LNCaP clone FGC (cell line): ENCODE measurements around the gene LHFPL6.

Experiments
- DNase-seq: peaks from one replicate; pipeline ENCODE4 v3.0.0-alpha.2; 2011; ENCODE audit warnings: low read depth
- H3K4me3 ChIP-seq: 2 replicates; pipeline ENCODE4 v1.5.1; 2011; ENCODE audit warnings: mild to moderate bottlenecking, low read depth, low read length, control low read depth
- TF ChIP-seq, protein P1 (sequence below): IDR thresholded peaks from 2 replicates; pipeline ENCODE4 v1.5.1; 2012; ENCODE audit warnings: mild to moderate bottlenecking; ENCODE audit not compliant: control insufficient read depth, insufficient read depth; ENCODE audit errors: extremely low read depth

The LHFPL6 gene

DNA sequence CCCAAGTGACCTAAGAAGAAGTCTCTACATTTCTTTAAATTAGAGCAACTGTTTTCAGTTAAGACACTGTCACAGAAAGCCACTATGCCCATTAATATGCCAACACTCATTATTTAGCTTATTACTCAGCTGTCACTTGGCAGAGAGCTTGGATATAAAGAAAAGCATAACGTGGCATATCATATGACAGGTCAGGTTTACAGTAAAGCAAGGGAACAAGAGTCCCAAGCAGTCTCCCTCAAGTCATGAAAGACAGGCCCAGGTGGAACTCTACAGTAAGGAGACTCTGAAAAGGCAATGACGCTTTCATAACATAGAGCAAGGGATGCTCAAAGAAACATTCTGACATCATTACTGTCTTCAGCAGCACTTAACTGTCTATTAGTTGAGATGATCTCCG, 6.3 kb downstream of the LHFPL6 start:
- TF ChIP-seq, protein P1, sequence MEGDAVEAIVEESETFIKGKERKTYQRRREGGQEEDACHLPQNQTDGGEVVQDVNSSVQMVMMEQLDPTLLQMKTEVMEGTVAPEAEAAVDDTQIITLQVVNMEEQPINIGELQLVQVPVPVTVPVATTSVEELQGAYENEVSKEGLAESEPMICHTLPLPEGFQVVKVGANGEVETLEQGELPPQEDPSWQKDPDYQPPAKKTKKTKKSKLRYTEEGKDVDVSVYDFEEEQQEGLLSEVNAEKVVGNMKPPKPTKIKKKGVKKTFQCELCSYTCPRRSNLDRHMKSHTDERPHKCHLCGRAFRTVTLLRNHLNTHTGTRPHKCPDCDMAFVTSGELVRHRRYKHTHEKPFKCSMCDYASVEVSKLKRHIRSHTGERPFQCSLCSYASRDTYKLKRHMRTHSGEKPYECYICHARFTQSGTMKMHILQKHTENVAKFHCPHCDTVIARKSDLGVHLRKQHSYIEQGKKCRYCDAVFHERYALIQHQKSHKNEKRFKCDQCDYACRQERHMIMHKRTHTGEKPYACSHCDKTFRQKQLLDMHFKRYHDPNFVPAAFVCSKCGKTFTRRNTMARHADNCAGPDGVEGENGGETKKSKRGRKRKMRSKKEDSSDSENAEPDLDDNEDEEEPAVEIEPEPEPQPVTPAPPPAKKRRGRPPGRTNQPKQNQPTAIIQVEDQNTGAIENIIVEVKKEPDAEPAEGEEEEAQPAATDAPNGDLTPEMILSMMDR, result no peak
- no peak overlapping the region for H3K4me3 ChIP-seq
- no peak for DNase-seq

DNA sequence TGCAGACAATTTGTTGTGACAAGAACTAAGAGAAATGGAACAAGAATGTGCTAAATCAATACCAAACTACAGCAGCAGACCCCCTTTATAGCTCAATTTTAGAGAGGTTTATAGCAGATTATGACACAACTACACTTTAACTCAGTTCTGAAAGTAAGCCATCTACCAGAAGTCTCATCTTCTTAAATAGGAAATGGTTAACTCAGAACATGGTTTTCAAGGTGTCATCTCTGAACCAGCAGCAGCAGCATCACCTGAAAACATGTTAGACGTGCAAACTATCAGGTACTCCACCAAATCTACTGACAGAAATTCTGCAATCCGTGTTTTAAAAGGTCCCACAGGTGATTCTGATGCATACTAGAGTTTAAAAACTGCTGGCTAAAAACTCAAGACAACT, 6.8 kb downstream of the LHFPL6 start:
- TF ChIP-seq, protein P1, result no peak
- no peak overlapping the region for H3K4me3 ChIP-seq
- DNase-seq, result no peak

DNA sequence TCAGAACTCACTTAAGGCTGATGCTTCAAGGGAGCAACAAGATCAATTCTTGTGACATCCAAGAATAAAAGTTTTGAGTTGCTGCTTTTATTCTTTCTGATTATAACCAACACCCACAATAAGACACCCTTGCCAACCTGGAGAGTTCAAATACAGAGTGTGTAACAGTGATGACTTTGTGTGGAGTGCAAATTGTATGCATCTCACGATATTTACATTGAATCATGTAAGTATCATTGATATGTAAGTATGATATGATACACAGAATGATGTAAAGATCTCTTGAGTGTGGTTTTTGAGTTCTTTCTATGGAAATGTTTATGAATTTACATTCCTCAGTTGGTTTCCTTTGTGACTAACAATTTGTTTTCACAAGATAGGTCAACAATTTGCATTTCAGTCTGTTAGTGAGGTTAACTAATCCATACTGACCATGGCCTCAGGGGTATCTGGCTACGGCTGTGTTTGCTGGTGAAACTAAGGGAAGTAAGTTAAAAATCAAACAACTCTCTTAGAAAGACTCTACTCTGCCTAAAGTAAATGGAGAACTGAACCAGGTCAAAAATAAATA, 12.4 kb downstream of the LHFPL6 start:
- no peak overlapping the region for H3K4me3 ChIP-seq
- TF ChIP-seq, protein P1, result no peak
- DNase-seq, result no peak

DNA sequence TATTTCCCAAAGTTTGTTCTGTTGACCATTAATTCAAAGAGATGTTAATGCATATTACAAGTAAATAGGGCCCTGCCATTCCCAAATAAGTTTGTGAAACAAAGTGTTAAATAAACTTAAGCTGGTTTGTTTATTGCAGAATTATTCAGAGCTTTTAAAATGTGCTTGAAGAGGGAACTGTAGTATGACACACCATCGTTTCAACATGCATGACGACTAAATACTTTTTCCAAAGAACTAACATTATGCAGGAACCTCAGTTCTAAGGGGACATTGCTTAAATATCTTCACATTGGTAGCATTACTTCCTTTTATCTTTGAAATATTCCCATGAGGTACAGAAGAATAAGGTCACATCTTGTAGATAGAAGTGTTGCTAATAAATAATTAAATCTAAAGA, 14.6 kb downstream of the LHFPL6 start:
- TF ChIP-seq, protein P1, result no peak
- no peak overlapping the region for H3K4me3 ChIP-seq
- no peak for DNase-seq

DNA sequence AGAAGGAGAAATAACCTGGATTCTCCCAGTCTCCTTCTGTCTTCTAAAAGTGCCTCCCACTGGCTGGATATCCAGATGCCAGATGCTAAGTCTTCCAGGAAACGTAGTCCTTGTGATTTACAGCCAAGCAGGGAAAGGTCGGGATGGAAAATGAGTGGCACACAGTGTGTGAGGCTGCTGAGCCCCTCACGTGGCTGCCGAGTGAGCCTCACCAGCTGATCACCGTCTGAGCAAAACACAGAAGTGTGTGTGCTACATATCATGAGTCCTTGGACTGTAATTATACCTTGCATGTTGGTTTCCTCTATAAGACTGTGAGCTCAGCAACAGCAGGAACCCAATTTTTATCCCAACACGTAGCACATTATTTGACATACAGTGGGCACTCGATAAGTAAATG, 15.1 kb downstream of the LHFPL6 start:
- TF ChIP-seq, protein P1, result no peak
- DNase-seq, result no peak
- H3K4me3 ChIP-seq, result no peak overlapping the region

DNA sequence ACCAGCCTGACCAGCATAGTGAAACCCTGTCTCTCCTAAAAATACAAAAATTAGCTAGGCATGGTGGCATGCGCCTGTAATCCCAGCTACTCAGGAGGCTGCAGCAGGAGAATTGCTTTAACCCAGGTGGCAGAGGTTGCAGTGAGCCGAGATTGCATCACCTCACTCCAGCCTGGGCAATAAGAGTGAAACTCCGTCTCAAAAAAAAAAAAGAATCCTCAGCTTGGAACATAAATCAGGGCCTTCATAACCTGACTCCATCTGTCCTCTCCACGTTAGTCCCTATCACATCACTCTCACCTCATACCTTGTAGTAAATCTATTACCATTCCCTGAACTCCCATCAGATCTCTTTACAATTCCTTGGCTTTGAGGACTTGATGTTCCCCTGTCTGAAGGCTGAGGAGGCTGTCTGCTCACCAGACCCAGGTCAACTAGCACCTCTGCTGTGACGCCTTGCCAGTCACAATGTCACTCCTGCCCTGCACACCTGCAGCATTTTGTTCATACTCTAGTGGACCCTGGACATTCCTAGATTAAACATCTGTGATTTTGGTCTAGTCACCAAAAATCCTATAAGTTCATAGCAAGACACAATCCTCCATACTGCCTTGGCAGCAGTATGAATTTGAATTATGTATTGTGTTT, 15.9 kb downstream of the LHFPL6 start:
- H3K4me3 ChIP-seq, result no peak overlapping the region
- no peak for DNase-seq
- TF ChIP-seq, protein P1, result no peak

DNA sequence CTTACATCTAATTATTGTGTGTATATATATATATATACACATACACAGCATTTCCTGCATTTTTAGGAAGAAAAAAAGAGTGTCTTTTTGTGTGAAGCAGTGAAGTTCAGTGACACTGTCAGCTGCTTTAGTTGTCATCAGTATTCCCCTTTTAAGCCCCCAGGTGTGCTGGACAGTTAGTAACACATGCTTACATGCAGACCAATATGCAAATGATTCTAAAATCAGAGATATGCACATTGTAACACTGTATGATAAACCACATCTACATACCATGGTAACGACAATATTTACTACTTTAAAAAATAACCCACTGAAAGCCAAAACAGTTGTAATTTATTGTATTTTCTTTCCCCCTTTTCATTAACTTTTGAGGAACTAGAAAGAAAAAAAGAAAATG, 16.8 kb downstream of the LHFPL6 start:
- TF ChIP-seq, protein P1, result no peak
- DNase-seq, result no peak
- H3K4me3 ChIP-seq, result no peak overlapping the region
